ENCODE measurements around the gene RAB27A. TPM values are rescaled to one million over a fixed set of nuclear protein-coding genes. Genes with fewer than 3 reads are reported as not detected.

RAB27A gene
- total and polyA plus RNA-seq, 9 of the 15 experiments (the other 6 are each of a cell fraction or from before 2014, with no cell fraction given): 31.5 to 171 (median 80.4) TPM

DNA sequence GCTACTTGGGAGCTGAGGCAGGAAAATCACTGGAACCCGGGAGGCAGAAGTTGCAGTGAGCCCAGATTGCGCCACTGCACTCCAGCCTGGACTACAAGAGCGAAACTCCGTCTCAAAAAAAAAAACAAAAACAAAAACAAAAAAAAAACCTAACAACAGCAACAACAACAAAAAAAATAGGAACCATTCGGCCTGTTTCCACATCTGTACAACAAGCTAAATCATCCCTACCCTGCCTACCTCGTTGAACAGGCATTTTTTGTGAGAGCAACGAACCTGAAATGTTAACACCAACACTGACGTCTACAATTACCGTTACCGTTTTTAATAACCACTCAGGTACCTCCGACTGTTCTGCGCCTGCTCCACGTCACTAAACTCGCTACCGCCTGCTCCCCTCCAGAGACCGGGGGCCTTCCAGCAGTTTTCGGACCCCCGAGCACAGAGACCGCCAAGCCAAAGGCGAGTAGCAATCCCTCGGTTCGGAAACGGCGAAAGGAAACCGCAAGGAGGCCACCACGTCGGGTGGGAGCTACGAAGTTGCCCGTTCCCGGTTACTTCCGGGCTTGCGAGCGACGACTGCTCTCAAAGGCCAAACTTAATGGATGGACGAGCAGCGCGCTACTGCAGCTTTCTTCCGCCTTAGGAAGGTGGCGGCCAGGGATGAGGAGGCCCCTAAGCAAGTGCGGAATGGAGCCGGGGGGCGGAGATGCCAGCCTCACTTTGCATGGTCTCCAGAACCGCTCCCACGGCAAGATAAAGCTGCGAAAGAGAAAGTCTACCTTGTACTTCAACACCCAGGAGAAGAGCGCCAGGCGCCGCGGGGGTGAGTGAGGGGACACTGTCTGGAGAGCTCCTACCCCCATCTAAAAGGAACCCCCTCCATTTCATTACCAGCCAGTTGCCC lies 29.2 kb upstream of the RAB27A start, which contains the start of the genes PIGB and PIGBOS1 (continued):
- no peak for TF ChIP-seq MIER1 (IDR thresholded peaks at IDR 0.05; ENCODE audit: low read depth)
- TF ChIP-seq, protein P1, sequence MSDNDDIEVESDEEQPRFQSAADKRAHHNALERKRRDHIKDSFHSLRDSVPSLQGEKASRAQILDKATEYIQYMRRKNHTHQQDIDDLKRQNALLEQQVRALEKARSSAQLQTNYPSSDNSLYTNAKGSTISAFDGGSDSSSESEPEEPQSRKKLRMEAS (CRISPR knock-in tag; IDR thresholded peaks at IDR 0.05): peak; percentile 28; the same call in 1 of the 2 replicates
- no peak for TF ChIP-seq SAP30 (IDR thresholded peaks at IDR 0.05; ENCODE audit: borderline replicate concordance, insufficient read depth, low read depth, low read length, poor library complexity, severe bottlenecking)
- TF ChIP-seq, protein P2, sequence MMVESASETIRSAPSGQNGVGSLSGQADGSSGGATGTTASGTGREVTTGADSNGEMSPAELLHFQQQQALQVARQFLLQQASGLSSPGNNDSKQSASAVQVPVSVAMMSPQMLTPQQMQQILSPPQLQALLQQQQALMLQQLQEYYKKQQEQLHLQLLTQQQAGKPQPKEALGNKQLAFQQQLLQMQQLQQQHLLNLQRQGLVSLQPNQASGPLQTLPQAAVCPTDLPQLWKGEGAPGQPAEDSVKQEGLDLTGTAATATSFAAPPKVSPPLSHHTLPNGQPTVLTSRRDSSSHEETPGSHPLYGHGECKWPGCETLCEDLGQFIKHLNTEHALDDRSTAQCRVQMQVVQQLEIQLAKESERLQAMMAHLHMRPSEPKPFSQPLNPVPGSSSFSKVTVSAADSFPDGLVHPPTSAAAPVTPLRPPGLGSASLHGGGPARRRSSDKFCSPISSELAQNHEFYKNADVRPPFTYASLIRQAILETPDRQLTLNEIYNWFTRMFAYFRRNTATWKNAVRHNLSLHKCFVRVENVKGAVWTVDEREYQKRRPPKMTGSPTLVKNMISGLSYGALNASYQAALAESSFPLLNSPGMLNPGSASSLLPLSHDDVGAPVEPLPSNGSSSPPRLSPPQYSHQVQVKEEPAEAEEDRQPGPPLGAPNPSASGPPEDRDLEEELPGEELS (CRISPR knock-in tag; IDR thresholded peaks at IDR 0.05; ENCODE audit: borderline replicate concordance): no peak
- TF ChIP-seq NBN (IDR thresholded peaks at IDR 0.05; ENCODE audit: low read depth): peak; percentile 17; the same call in 1 of the 2 replicates
- no peak for TF ChIP-seq CREB5 (CRISPR knock-in tag; IDR thresholded peaks at IDR 0.05)
- TF ChIP-seq ZNF124 (CRISPR knock-in tag; IDR thresholded peaks at IDR 0.05): no peak
- no peak for TF ChIP-seq NELFE (IDR thresholded peaks at IDR 0.05; ENCODE audit: insufficient read depth, insufficient read length)
- peak; percentile 61; the same call in 1 of the 2 replicates for TF ChIP-seq MBD2 (IDR thresholded peaks at IDR 0.05; ENCODE audit: borderline replicate concordance, low read depth)
- no peak for TF ChIP-seq POLR3A (IDR thresholded peaks at IDR 0.05; ENCODE audit: borderline replicate concordance, extremely low read depth, insufficient read depth, insufficient read length)
- TF ChIP-seq HDGF (IDR thresholded peaks at IDR 0.05): 0 out of 2 replicates have a peak, but pooled peaks have one; percentile 55
- TF ChIP-seq ZNF644 (tag; IDR thresholded peaks at IDR 0.05; ENCODE audit: low read depth): peak; percentile 81
- TF ChIP-seq EZH2 (IDR thresholded peaks at IDR 0.05; ENCODE audit: borderline replicate concordance, low read depth, low read length): no peak
- TF ChIP-seq ETS2 (tag; IDR thresholded peaks at IDR 0.05; ENCODE audit: borderline replicate concordance, poor library complexity, severe bottlenecking): no peak
- peak; percentile 94 for TF ChIP-seq POLR2A (conservative IDR thresholded peaks at IDR 0.05)
- TF ChIP-seq ZNF324 (CRISPR knock-in tag; IDR thresholded peaks at IDR 0.05): no peak
- peak; percentile 95 for TF ChIP-seq ETV5 (CRISPR knock-in tag; IDR thresholded peaks at IDR 0.05; ENCODE audit: low read depth)
- TF ChIP-seq ZSCAN29 (IDR thresholded peaks at IDR 0.05): peak; percentile 68
- TF ChIP-seq FOXM1 (IDR thresholded peaks at IDR 0.05; ENCODE audit: low read depth): 0 out of 2 replicates have a peak, but pooled peaks have one; percentile 36
- TF ChIP-seq FOXM1 (CRISPR knock-in tag; IDR thresholded peaks at IDR 0.05; ENCODE audit: low read depth): no peak
- no peak for TF ChIP-seq PYGO2 (tag; IDR thresholded peaks at IDR 0.05)
- TF ChIP-seq KLF13 (tag; IDR thresholded peaks at IDR 0.05; ENCODE audit: borderline replicate concordance, low read depth): peak; percentile 48; the same call in 1 of the 2 replicates
- TF ChIP-seq SUPT5H (IDR thresholded peaks at IDR 0.05): peak; percentile 89
- TF ChIP-seq NFATC3 (IDR thresholded peaks at IDR 0.05): no peak
- no peak for TF ChIP-seq ZNF133 (CRISPR knock-in tag; IDR thresholded peaks at IDR 0.05)
